Dedifferentiated amniotic fluid mesenchymal stem cell (primary cell): ENCODE results near the gene SGMS1.
"Not testable (repeated sequence)": the region's sequence is repeated elsewhere in the genome, so short reads cannot be mapped to it uniquely, and the experiment has no call there.

ENCODE experiments used
- DNase-seq: peaks from one replicate; pipeline ENCODE4 v3.0.0-alpha.2; 2016; ENCODE audit errors: extremely low spot score

The SGMS1 gene

GRCh38 chr10:50375745-50376144 lies 248.0 kb downstream of the SGMS1 start:
- DNase-seq = no peak

GRCh38 chr10:50375051-50375452 lies 248.7 kb downstream of the SGMS1 start:
- no peak for DNase-seq

- DNase-seq = no peak
Observed at GRCh38 chr10:50373821-50374501, 249.8 kb downstream of the SGMS1 start.

- no peak for DNase-seq
Observed at GRCh38 chr10:50369931-50370330, 253.8 kb downstream of the SGMS1 start.

GRCh38 chr10:50367732-50368131 lies 256.0 kb downstream of the SGMS1 start:
- DNase-seq = no peak

GRCh38 chr10:50366421-50366820 lies 257.3 kb downstream of the SGMS1 start:
- not testable (repeated sequence) for DNase-seq

- not testable (repeated sequence) for DNase-seq
Observed at GRCh38 chr10:50364730-50365129, 259.0 kb downstream of the SGMS1 start.

GRCh38 chr10:50362547-50363125 lies 261.1 kb downstream of the SGMS1 start:
- DNase-seq = no peak

GRCh38 chr10:50361946-50362345 lies 261.8 kb downstream of the SGMS1 start:
- no peak for DNase-seq

- DNase-seq = no peak
Observed at GRCh38 chr10:50360077-50360850, 263.5 kb downstream of the SGMS1 start.

GRCh38 chr10:50358925-50359687 lies 264.6 kb downstream of the SGMS1 start:
- DNase-seq = no peak

GRCh38 chr10:50358411-50358810 lies 265.3 kb downstream of the SGMS1 start:
- DNase-seq = no peak

- DNase-seq = not testable (repeated sequence)
Observed at GRCh38 chr10:50356481-50356832, 267.3 kb downstream of the SGMS1 start.

- DNase-seq = not testable (repeated sequence)
Observed at GRCh38 chr10:50355693-50356480, 267.9 kb downstream of the SGMS1 start.

- no peak for DNase-seq
Observed at GRCh38 chr10:50351483-50352146, 272.1 kb downstream of the SGMS1 start.

GRCh38 chr10:50350366-50350765 lies 273.4 kb downstream of the SGMS1 start:
- no peak for DNase-seq

- DNase-seq = no peak
Observed at GRCh38 chr10:50349554-50349953, 274.2 kb downstream of the SGMS1 start.

GRCh38 chr10:50347394-50347802 lies 276.4 kb downstream of the SGMS1 start:
- no peak for DNase-seq

- DNase-seq = no peak
Observed at GRCh38 chr10:50346942-50347341, 276.8 kb downstream of the SGMS1 start.

- no peak for DNase-seq
Observed at GRCh38 chr10:50345545-50345944, 278.2 kb downstream of the SGMS1 start.
